GM21576 (cell line): ENCODE results near the gene PSMA2.
A peak's percentile ranks its signal among the peaks of the same experiment; 100 is the strongest.
"Not testable (repeated sequence)": the region's sequence is repeated elsewhere in the genome, so short reads cannot be mapped to it uniquely, and the experiment has no call there.

Experiments
- ATAC-seq: cut with Tn5 transposase; IDR thresholded peaks from one replicate; pipeline ENCODE4 v1.9.1; 2021; ENCODE audit warnings: mild to moderate bottlenecking, moderate library complexity; ENCODE audit not compliant: unreplicated experiment

PSMA2 gene

GRCh38 chr7:42907316-42907715 lies 24.7 kb downstream of the PSMA2 start:
- ATAC-seq, result no peak

- no peak for ATAC-seq
These were observed 25.8 kb downstream of the PSMA2 start for GRCh38 chr7:42906181-42906580.

- ATAC-seq, result no peak
These were observed 29.6 kb downstream of the PSMA2 start for GRCh38 chr7:42902331-42902730.

- ATAC-seq, result no peak
These were observed 31.1 kb downstream of the PSMA2 start for GRCh38 chr7:42900842-42901241.

GRCh38 chr7:42893346-42894240 lies 38.4 kb downstream of the PSMA2 start:
- no peak for ATAC-seq

- no peak for ATAC-seq
These were observed 45.0 kb downstream of the PSMA2 start for GRCh38 chr7:42886893-42887505.

GRCh38 chr7:42886129-42886528 lies 45.8 kb downstream of the PSMA2 start:
- no peak for ATAC-seq

GRCh38 chr7:42885183-42885582 lies 46.8 kb downstream of the PSMA2 start:
- not testable (repeated sequence) for ATAC-seq

- ATAC-seq, result peak; percentile 45
These were observed 48.0 kb downstream of the PSMA2 start for GRCh38 chr7:42883950-42884349.

GRCh38 chr7:42880392-42880791 lies 51.6 kb downstream of the PSMA2 start:
- no peak for ATAC-seq

GRCh38 chr7:42878303-42878702 lies 53.7 kb downstream of the PSMA2 start:
- ATAC-seq, result no peak

GRCh38 chr7:42877862-42878261 lies 54.1 kb downstream of the PSMA2 start:
- no peak for ATAC-seq

GRCh38 chr7:42876182-42877068 lies 55.5 kb downstream of the PSMA2 start:
- ATAC-seq, result peak; percentile 85

GRCh38 chr7:42869131-42870020 lies 62.6 kb downstream of the PSMA2 start:
- peak; percentile 98 for ATAC-seq

GRCh38 chr7:42868480-42868879 lies 63.5 kb downstream of the PSMA2 start:
- ATAC-seq, result no peak
